Measurements from ENCODE around the gene LRRC57. TPM values are rescaled to one million over a fixed set of nuclear protein-coding genes. Genes with fewer than 3 reads are reported as not detected.

The LRRC57 gene
- total and polyA plus RNA-seq, 2 of the 13 experiments (the other 11 are each of a cell fraction or from before 2014, with no cell fraction given), result 5.8 to 14.8 TPM

DNA sequence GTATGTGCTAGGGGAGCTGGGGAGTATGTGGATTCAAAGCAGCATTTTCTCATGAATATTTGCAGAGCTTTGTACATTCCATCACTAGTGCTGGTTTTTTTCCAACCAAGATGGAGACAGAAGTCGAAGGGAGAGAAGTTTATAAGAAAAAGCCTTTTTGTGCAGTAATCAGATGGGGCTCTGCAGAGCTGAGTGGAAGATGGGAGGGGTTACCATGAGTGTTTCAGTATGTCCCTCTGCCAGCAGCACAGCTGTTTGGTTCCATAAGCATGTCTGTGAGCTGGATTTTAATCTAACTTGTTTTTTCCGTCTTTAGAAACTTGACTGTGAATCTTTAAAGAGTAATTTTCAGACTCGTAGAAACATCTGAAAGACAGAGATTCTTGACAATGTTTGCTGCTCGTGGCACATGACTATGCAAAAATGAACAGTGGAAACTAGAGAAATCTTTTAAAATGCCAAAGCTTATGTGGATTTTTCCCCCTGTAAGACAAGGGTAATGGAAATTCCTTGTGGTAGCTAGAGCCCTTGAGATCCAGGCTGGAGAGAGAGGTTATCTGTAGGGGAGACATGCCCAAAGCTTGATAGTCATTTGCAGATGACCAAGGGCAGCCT, 47.1 kb upstream of the LRRC57 start (continued):
- TF ChIP-seq ZSCAN30 (CRISPR knock-in tag; IDR thresholded peaks at IDR 0.05), result no peak

DNA sequence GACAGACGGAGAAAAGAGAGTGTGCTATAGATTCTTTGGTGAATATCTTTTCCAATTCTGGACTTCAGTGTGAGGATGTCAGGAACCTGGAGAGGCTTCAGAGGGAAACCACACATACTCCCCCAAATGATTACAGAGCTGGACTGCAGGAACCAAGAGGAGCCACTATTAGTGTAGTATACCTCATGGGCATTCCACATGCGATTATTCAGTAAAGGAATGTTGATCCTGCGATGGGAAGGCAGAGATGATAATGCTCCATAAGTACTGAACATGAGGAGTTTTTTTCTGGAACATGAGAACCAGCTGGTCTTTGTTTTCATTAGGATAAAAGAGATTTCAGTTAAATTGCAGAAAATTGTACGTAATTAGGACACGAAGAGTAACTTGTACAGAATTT, 45.5 kb upstream of the LRRC57 start:
- no peak for ATAC-seq
- Histone ChIP-seq H3K4me3 (replicated peaks in 1 of 3; ENCODE audit: insufficient read depth in 1 of 3, low read depth in 2 of 3, low read length in 3 of 3) (no peak overlapping the region), H3K36me3 (replicated peaks in 1 of 2; ENCODE audit: control insufficient read depth in 1 of 2, insufficient read depth in 2 of 2, low read length in 2 of 2) (no peaks in the 10 kb centered on the region), H3K79me2 (ENCODE audit: insufficient read depth, low read length) (no peaks in the 10 kb centered on the region), H3K4me1 (ENCODE audit: insufficient read depth, low read length) (peaks cover 24% of the 10 kb centered on the region), H4K20me1 (ENCODE audit: insufficient read depth, low read length) (no peaks in the 10 kb centered on the region), H3K27me3 (ENCODE audit: control insufficient read depth in 1 of 2, insufficient read depth in 2 of 2, low read length in 2 of 2) (no peaks in the 10 kb centered on the region), H3K9ac (ENCODE audit: insufficient read depth, low read depth, low read length) (no peak overlapping the region), H3K27ac (ENCODE audit: extremely low read length, insufficient read depth, low read length) (no peak overlapping the region), H3K9me3 (ENCODE audit: low read length) (no peaks in the 10 kb centered on the region), H2AFZ (ENCODE audit: low read length) (no peak overlapping the region), H3K4me2 (ENCODE audit: low read depth, low read length) (no peak overlapping the region)
- no TSS peak for BruUV-seq (replicated peaks)
- 97% methylated on average over 5 of the region's 5 CpGs for WGBS (ENCODE audit: low lambda C conversion rate)
- no peak for DNase-seq (ENCODE audit: low spot score)
- POLR2A ChIA-PET, result no interaction called here
- in situ Hi-C loops (cut with HindIII; ENCODE audit: extremely low pct_ligation_motif_present, low pct_unique_long_range_greater_than_20kb) (no loop called here), intact Hi-C loops (cut with micrococcal nuclease; ENCODE audit: unreplicated experiment) (loop anchor here (5.0 kb wide), 1 partner anchor 58 kb away; no protein-coding TSS in a partner anchor)
- CTCF ChIA-PET (ENCODE audit: low intra/inter-chr PET ratio, low total read pairs), result no interaction called here
- no peak for FAIRE-seq
- TF ChIP-seq KLF11 (CRISPR knock-in tag; IDR thresholded peaks at IDR 0.05) (no peak), ZNF143 (CRISPR knock-in tag; IDR thresholded peaks at IDR 0.05) (no peak), ZNF547 (CRISPR knock-in tag; IDR thresholded peaks at IDR 0.05) (no peak), CSRNP1 (CRISPR knock-in tag; IDR thresholded peaks at IDR 0.05) (no peak), SRF (IDR thresholded peaks at IDR 0.05; ENCODE audit: low read depth, low read length) (no peak), ARID2 (CRISPR knock-in tag; IDR thresholded peaks at IDR 0.05; ENCODE audit: borderline replicate concordance) (no peak), ONECUT2 (CRISPR knock-in tag; IDR thresholded peaks at IDR 0.05) (no peak), ZNF329 (CRISPR knock-in tag; IDR thresholded peaks at IDR 0.05; ENCODE audit: low read depth) (no peak), ASH2L (IDR thresholded peaks at IDR 0.05; ENCODE audit: insufficient read length, low read depth, low read length) (no peak), ZNF83 (CRISPR knock-in tag; IDR thresholded peaks at IDR 0.05; ENCODE audit: borderline replicate concordance) (no peak), GATAD1 (CRISPR knock-in tag; IDR thresholded peaks at IDR 0.05) (no peak), SPEN (CRISPR knock-in tag; IDR thresholded peaks at IDR 0.05; ENCODE audit: low read depth) (no peak), ZNF460 (CRISPR knock-in tag; IDR thresholded peaks at IDR 0.05; ENCODE audit: borderline replicate concordance) (no peak), JUNB (CRISPR knock-in tag; IDR thresholded peaks at IDR 0.05; ENCODE audit: borderline replicate concordance) (no peak), ZSCAN29 (CRISPR knock-in tag; conservative IDR thresholded peaks at IDR 0.05) (no peak), ZNF552 (CRISPR knock-in tag; IDR thresholded peaks at IDR 0.05; ENCODE audit: borderline replicate concordance) (no peak), NR3C1 (CRISPR knock-in tag; IDR thresholded peaks at IDR 0.05) (no peak)
- TF ChIP-seq, protein P1, sequence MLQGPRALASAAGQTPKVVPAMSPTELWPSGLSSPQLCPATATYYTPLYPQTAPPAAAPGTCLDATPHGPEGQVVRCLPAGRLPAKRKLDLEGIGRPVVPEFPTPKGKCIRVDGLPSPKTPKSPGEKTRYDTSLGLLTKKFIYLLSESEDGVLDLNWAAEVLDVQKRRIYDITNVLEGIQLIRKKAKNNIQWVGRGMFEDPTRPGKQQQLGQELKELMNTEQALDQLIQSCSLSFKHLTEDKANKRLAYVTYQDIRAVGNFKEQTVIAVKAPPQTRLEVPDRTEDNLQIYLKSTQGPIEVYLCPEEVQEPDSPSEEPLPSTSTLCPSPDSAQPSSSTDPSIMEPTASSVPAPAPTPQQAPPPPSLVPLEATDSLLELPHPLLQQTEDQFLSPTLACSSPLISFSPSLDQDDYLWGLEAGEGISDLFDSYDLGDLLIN (CRISPR knock-in tag; IDR thresholded peaks at IDR 0.05; ENCODE audit: borderline replicate concordance), result no peak

All from HepG2 (cell line).